Stimulated activated CD8-positive, alpha-beta memory T cell treated with anti-CD3 and anti-CD28 coated beads, Interleukin-7, amount 100 ng/mL, for 48 hours (primary cell): ENCODE measurements around the gene GTF3C5.
"Not testable (repeated sequence)": the region's sequence is repeated elsewhere in the genome, so short reads cannot be mapped to it uniquely, and the experiment has no call there.

Source experiments
- DNase-seq, 2 donors: peaks; one replicate each; pipeline ENCODE4 v3.0.0-alpha.2; 2020; ENCODE audit warnings: low read depth in 1 of 2; ENCODE audit errors: extremely low read depth in 1 of 2

GTF3C5 gene

GRCh38 chr9:133087429-133088145 lies 56.8 kb downstream of the GTF3C5 start:
- no peak for DNase-seq

GRCh38 chr9:133088146-133088750 lies 57.5 kb downstream of the GTF3C5 start:
- DNase-seq: no peak

- no peak for DNase-seq
Measured at GRCh38 chr9:133088756-133089155, 58.0 kb downstream of the GTF3C5 start.

- no peak for DNase-seq
Measured at GRCh38 chr9:133089271-133089671, 58.5 kb downstream of the GTF3C5 start.

- DNase-seq: no peak
Measured at GRCh38 chr9:133090187-133090586, 59.4 kb downstream of the GTF3C5 start.

GRCh38 chr9:133090752-133091385 lies 60.1 kb downstream of the GTF3C5 start:
- DNase-seq: no peak

- DNase-seq: not testable (repeated sequence)
Measured at GRCh38 chr9:133094351-133094750, 63.6 kb downstream of the GTF3C5 start.

- no peak for DNase-seq
Measured at GRCh38 chr9:133094842-133095393, 64.1 kb downstream of the GTF3C5 start.

- no peak for DNase-seq
Measured at GRCh38 chr9:133098104-133098754, 67.4 kb downstream of the GTF3C5 start.

GRCh38 chr9:133098871-133099270 lies 68.1 kb downstream of the GTF3C5 start:
- DNase-seq: no peak

GRCh38 chr9:133099726-133100505 lies 69.1 kb downstream of the GTF3C5 start:
- no peak for DNase-seq

- no peak for DNase-seq
Measured at GRCh38 chr9:133100506-133101355, 69.9 kb downstream of the GTF3C5 start.

GRCh38 chr9:133101356-133102189 lies 70.8 kb downstream of the GTF3C5 start:
- no peak for DNase-seq

- DNase-seq: no peak
Measured at GRCh38 chr9:133102190-133103021, 71.6 kb downstream of the GTF3C5 start.

GRCh38 chr9:133103183-133103986 lies 72.6 kb downstream of the GTF3C5 start:
- DNase-seq: no peak

- no peak for DNase-seq
Measured at GRCh38 chr9:133103987-133104505, 73.2 kb downstream of the GTF3C5 start.
